Activated T-helper 17 cell treated with anti-CD3 and anti-CD28 coated beads, Interleukin-2, amount 50 U/mL, for 72 hours (primary cell): ENCODE data around the gene FGD6. TPM values are rescaled to one million over a fixed set of nuclear protein-coding genes. Genes with fewer than 3 reads are reported as not detected.

ENCODE experiments used
- ATAC-seq: fragments of 150-1000 bp; cut with Tn5 transposase; replicated peaks from 2 replicates; pipeline ENCODE4 v1.10.0; 2021; ENCODE audit warnings: mild to moderate bottlenecking, moderate library complexity
- H3K27ac Mint-ChIP-seq: one replicate; pipeline ENCODE4 v1.8.0; 2022; ENCODE audit warnings: mixed read lengths
- H3K27me3 Mint-ChIP-seq: one replicate; pipeline ENCODE4 v1.8.0; 2022; ENCODE audit warnings: mixed read lengths
- H3K36me3 Mint-ChIP-seq: one replicate; pipeline ENCODE4 v1.8.0; 2022; ENCODE audit warnings: low read depth, mild to moderate bottlenecking, mixed read lengths
- H3K4me1 Mint-ChIP-seq: one replicate; pipeline ENCODE4 v1.8.0; 2022; ENCODE audit warnings: mixed read lengths
- H3K4me3 Mint-ChIP-seq: one replicate; pipeline ENCODE4 v1.8.0; 2022; ENCODE audit warnings: mild to moderate bottlenecking, mixed read lengths
- H3K9me3 Mint-ChIP-seq: one replicate; pipeline ENCODE4 v1.8.0; 2022; ENCODE audit warnings: mixed read lengths
- total RNA-seq, 2 donors: library from RNA; stranded (reverse); gene quantifications; one replicate each; pipeline ENCODE4 v1.2.3, GENCODE V29; 2022

Gene FGD6
- total RNA-seq, 2 donors from 2014 or later = 1.4 to 2.6 TPM

DNA sequence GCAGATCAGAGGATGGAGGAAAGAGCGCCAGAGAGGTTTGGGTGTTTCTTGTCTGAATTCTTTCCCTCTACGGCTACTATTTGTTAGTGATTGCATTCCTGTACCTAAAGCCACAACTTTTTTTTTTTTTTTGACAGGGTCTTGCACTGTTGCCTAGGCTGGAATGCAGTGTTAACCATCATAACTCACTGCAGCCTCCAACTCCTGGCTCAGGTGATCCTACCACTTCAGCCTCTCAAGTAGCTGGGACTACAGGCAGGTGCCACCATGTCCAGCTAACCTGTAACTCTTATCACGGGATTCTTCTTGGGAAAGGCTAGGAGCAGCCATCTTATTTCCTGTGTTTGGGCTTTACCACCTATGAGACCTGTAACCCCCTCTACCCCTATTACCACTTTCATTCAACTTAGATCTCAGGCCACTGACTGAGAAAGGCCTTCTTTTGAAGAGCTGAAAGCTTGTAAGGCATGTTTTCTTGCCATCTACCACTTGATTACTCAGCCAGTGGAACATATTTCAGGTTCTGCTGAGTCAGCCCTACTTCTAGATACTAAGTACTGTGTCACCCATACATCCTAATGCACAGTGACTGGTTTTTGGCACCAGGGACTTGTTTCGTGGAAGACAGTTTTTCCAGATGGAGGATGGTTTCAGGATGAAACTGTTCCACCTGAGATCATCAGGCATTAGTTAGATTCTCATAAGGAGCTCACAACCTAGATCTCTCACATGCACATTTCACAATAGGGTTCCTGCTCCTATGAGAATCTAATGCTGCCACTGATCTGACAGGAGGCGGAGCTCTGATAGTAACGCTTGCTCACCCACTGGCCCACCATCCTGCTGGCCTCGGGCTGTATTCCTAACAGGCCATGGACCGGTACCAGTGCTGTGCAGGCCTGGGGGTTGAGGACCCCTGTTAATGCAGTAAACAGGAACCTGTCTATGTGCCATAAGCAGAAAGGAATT is 7.2 kb upstream of the FGD6 start:
- Mint-ChIP-seq H3K36me3 (peaks cover 55% of the 10 kb centered on the region), H3K27ac (peak overlapping the region; percentile 63), H3K4me1 (peaks cover 24% of the 10 kb centered on the region), H3K4me3 (peak overlapping the region; percentile 8), H3K27me3 (no peaks in the 10 kb centered on the region), H3K9me3 (no peaks in the 10 kb centered on the region)
- ATAC-seq = peak; percentile 93

DNA sequence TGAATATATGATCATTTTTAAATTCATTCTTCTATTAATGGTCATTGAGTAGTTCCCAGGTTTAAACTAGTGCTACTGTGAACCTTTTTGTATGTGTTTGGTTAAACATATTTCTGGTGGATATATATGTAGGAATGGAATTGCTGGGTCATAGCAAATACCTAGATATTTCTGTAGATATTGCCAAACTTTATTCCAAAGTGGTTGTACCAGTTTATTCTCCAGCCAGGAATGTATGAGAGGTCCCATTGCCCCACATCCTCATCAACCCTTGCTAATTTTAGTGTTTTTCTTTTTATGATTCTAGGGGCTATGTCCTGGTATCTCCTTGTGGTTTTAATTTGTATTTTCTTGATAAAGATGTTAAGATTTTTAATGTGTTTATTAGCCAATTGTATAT is 3.5 kb upstream of the FGD6 start:
- Mint-ChIP-seq H3K9me3 (no peaks in the 10 kb centered on the region), H3K4me3 (peak overlapping the region; percentile 95), H3K36me3 (peaks cover 48% of the 10 kb centered on the region), H3K27me3 (no peaks in the 10 kb centered on the region), H3K4me1 (peaks cover 31% of the 10 kb centered on the region), H3K27ac (peak overlapping the region; percentile 98)
- ATAC-seq = no peak

DNA sequence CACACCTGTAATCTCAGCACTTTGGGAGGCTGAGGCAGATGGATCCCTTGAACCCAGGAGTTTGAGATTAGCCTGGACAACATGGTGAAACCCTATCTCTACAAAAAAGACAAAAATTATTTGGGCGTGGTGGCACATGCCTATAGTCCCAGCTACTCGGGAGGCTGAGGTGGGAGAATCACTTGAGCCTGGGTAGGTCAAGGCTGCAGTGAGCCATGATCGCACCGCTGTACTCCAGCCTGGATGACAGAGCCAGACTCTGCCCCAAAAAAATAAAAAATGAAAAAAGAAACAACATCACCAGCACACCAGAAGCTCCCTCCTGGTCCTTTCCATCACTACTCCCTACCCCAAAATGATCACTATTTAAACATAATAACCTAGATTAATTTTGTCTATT is 2.9 kb upstream of the FGD6 start:
- Mint-ChIP-seq H3K27me3 (peaks cover 1% of the 10 kb centered on the region), H3K4me1 (peaks cover 31% of the 10 kb centered on the region), H3K36me3 (peaks cover 43% of the 10 kb centered on the region), H3K27ac (peak overlapping the region; percentile 98), H3K4me3 (peak overlapping the region; percentile 95), H3K9me3 (no peaks in the 10 kb centered on the region)
- ATAC-seq = no peak

DNA sequence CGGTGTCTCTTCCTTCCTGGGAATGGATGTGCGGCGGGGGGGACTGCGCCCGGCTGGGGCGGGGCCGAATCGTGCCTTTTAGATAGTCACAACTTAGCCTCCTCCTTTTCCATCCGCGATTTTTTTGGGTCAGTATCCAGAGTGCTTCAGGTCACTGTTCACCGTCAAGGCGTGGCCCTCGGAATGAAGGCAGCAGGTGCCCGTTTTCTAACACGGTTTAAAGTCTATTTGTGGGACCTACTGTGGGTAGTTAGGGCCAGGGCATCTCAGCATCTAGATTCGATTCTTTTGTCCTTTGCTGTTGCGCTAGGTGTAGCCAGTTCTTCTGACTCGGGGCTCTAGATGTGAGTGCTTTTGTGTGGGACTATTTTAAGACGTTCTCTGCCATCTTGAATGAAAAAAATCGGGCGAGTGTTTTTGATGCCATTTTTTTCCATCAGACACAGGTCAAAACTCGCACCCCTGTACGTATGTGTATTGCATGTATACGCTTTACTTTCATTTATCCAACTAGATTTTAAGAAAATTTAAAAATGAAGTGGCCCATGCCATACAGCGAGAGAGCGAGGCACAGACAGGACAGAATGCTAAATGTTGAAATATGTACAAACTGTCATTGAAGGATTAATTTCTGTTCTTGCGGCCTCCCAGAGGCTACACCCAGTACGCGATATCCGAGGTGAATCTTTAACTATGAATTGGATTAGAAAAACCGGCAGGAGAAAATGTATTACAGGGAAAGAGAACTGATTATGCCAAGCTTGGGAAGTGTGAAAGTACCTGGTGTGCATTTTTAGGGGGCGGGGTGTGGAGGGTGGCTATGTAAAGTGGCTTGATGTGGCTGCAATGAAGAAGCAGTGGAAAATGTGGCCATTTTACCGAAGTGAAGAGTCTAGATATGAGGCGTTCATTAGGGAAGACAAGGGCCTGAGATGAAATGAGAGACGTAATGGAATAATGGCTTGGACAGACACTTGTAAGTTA is 1.2 kb upstream of the FGD6 start:
- no peaks in the 10 kb centered on the region for H3K9me3 Mint-ChIP-seq
- H3K27me3 Mint-ChIP-seq = peaks cover 3% of the 10 kb centered on the region
- peak overlapping the region; percentile 98 for H3K27ac Mint-ChIP-seq
- H3K4me3 Mint-ChIP-seq = peak overlapping the region; percentile 95
- H3K36me3 Mint-ChIP-seq = peaks cover 28% of the 10 kb centered on the region
- peak; percentile 33 for ATAC-seq
- peaks cover 20% of the 10 kb centered on the region for H3K4me1 Mint-ChIP-seq

DNA sequence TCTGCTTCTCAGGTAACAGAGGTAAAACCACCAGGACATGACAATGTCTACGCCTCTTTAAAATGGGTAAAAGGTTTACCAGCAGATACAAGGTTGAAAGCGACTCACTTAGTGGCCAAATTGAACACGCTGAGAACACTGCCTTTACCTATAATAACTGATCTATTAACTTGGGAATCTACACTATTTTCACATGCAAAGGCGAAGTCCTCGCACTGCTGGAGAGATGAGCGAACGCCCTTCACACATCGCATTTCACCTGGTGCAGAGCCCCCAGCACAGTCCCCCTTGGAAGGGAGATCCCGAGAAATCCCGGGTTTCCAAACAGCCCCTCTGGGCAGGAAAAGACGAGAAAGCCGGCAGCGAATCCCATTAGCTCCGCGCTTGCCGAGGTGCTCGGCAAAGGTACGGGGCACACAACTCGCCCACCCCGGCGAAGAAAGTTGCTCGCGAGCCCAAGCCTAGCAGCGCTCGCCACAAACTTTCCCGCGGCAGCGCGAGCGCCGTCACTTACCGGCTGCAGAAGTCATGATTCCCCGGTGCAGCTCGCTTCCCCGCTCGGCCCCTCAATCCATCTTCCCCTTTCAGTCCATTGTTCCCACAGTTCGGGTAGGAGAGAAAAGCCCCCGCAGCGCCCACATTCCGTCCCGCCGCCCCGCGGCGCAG is 423 bp downstream of the FGD6 start:
- Mint-ChIP-seq H3K27ac (peak overlapping the region; percentile 98), H3K27me3 (peaks cover 3% of the 10 kb centered on the region), H3K4me1 (peaks cover 17% of the 10 kb centered on the region), H3K36me3 (peaks cover 28% of the 10 kb centered on the region), H3K9me3 (no peaks in the 10 kb centered on the region), H3K4me3 (peak overlapping the region; percentile 95)
- ATAC-seq = peak; percentile 22

DNA sequence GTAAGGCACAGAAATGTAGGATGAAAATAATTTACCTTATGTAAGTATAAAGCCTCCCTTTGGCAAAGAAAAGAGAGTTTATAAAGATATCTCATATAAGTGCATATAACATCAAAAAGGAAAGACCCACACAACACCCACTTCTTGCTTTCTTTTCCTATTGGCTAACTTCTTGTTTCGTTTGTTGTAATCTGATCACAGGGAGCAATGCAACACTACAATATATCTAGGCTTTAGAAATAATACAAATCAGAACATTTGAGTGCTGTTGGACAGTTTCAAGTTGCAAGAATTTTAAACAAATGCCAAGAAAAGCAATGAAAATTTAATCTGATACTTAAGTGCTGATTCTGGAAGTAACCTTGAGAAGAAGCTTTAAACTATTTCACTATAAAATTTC is 1.3 kb downstream of the FGD6 start:
- peak overlapping the region; percentile 74 for H3K27ac Mint-ChIP-seq
- H3K4me1 Mint-ChIP-seq = peaks cover 17% of the 10 kb centered on the region
- peaks cover 28% of the 10 kb centered on the region for H3K36me3 Mint-ChIP-seq
- peaks cover 3% of the 10 kb centered on the region for H3K27me3 Mint-ChIP-seq
- H3K4me3 Mint-ChIP-seq = peak overlapping the region; percentile 95
- no peak for ATAC-seq
- H3K9me3 Mint-ChIP-seq = no peaks in the 10 kb centered on the region

DNA sequence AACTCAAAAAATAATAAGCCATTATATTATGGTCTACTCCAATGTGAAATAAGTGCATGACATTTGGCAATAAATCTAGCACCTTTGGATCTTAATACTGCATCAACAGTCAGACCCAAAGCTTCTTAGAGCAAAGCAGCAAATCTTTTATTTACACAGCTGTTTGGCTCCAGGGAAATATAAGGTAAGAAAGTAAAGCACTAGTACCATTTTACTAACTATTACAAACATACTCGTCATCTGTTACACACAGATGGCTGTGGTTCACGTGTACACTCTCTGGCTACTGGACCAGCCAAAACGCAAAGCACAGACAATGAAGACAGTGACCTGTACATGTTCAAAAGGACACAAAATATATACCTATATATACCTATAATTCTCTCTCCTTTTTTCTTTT is 2.8 kb downstream of the FGD6 start:
- no peak for ATAC-seq
- H3K27me3 Mint-ChIP-seq = peaks cover 3% of the 10 kb centered on the region
- H3K9me3 Mint-ChIP-seq = no peaks in the 10 kb centered on the region
- H3K36me3 Mint-ChIP-seq = peaks cover 14% of the 10 kb centered on the region
- no peak overlapping the region for H3K27ac Mint-ChIP-seq
- H3K4me3 Mint-ChIP-seq = no peak overlapping the region
- H3K4me1 Mint-ChIP-seq = peaks cover 12% of the 10 kb centered on the region

DNA sequence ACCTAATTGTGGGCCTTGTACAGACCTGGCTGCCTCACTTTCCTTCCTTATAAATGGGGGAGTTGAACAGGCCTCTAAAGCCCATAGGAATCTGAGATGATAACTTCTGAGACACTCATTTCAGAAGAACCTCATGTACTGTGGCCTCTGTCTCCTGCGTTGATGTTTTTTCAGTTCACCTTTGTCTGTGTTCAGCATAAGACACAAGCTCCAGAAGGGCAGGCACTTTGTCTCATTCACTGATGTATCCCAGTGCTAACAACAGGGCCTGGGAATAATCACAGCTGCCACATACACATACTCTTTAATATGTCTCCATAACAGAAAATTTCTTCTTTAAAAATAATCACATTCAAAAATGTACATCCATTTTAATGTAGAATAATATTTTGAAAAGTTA is 3.3 kb downstream of the FGD6 start:
- Mint-ChIP-seq H3K36me3 (peaks cover 10% of the 10 kb centered on the region), H3K4me3 (no peak overlapping the region), H3K9me3 (no peaks in the 10 kb centered on the region), H3K4me1 (peaks cover 10% of the 10 kb centered on the region), H3K27me3 (peaks cover 3% of the 10 kb centered on the region), H3K27ac (no peak overlapping the region)
- no peak for ATAC-seq

GRCh38 chr12:95213119-95213518 is 4.1 kb downstream of the FGD6 start:
- peaks cover 6% of the 10 kb centered on the region for H3K4me1 Mint-ChIP-seq
- peaks cover 6% of the 10 kb centered on the region for H3K36me3 Mint-ChIP-seq
- no peaks in the 10 kb centered on the region for H3K9me3 Mint-ChIP-seq
- H3K27me3 Mint-ChIP-seq = peaks cover 3% of the 10 kb centered on the region
- no peak for ATAC-seq
- H3K4me3 Mint-ChIP-seq = no peak overlapping the region
- no peak overlapping the region for H3K27ac Mint-ChIP-seq

- no peak overlapping the region for H3K27ac Mint-ChIP-seq
- no peak overlapping the region for H3K4me3 Mint-ChIP-seq
- no peaks in the 10 kb centered on the region for H3K9me3 Mint-ChIP-seq
- H3K4me1 Mint-ChIP-seq = peaks cover 6% of the 10 kb centered on the region
- peaks cover 3% of the 10 kb centered on the region for H3K27me3 Mint-ChIP-seq
- no peak for ATAC-seq
- peaks cover 3% of the 10 kb centered on the region for H3K36me3 Mint-ChIP-seq
Measured at GRCh38 chr12:95212586-95212985, 4.7 kb downstream of the FGD6 start.

DNA sequence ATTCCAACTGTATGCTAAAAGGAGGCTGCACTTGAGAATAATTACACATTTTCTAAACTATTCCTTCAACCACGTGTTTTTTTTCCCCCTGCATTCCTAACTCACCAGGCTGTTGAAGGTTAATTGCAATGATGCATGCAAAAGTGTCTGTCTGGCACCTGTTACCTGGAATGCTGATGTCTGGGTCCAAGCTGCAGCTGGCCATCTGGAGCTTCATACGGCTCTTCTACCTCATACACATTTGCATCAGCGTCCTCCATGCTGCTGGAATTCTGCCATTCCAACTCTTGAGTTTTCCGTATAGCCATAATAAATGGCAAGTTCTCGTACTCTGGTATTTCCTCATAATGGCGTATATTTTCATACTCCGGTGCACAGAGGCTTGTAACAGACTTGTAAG is 8.6 kb downstream of the FGD6 start:
- Mint-ChIP-seq H3K9me3 (no peaks in the 10 kb centered on the region), H3K4me1 (peaks cover 5% of the 10 kb centered on the region), H3K36me3 (no peaks in the 10 kb centered on the region), H3K4me3 (no peak overlapping the region), H3K27me3 (no peaks in the 10 kb centered on the region), H3K27ac (no peak overlapping the region)
- no peak for ATAC-seq

DNA sequence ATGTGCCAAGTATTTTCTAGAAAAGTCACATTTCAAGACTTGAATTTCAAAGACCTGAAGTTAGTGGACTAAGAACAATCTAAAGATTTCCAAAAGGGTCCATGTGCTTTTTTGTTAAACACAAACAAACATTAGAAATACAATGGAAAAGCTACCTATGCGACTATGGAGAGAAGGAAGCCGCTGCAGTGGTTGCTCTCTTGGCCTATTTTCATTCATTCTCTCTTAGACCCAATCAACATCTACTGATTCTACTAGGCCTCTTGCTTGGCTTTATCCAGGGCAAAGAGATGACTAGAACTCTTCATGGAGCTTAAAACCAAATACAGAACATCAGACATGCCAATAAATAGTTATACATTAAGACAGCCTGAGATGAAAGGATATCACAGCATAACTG is 9.9 kb downstream of the FGD6 start:
- no peak for ATAC-seq
- no peaks in the 10 kb centered on the region for H3K9me3 Mint-ChIP-seq
- H3K27ac Mint-ChIP-seq = no peak overlapping the region
- no peaks in the 10 kb centered on the region for H3K36me3 Mint-ChIP-seq
- H3K4me1 Mint-ChIP-seq = peaks cover 5% of the 10 kb centered on the region
- no peaks in the 10 kb centered on the region for H3K27me3 Mint-ChIP-seq
- H3K4me3 Mint-ChIP-seq = no peak overlapping the region

- no peaks in the 10 kb centered on the region for H3K9me3 Mint-ChIP-seq
- H3K27ac Mint-ChIP-seq = no peak overlapping the region
- peaks cover 5% of the 10 kb centered on the region for H3K4me1 Mint-ChIP-seq
- no peaks in the 10 kb centered on the region for H3K36me3 Mint-ChIP-seq
- H3K4me3 Mint-ChIP-seq = no peak overlapping the region
- no peak for ATAC-seq
- H3K27me3 Mint-ChIP-seq = no peaks in the 10 kb centered on the region
Measured at GRCh38 chr12:95206916-95207315, 10.4 kb downstream of the FGD6 start.

DNA sequence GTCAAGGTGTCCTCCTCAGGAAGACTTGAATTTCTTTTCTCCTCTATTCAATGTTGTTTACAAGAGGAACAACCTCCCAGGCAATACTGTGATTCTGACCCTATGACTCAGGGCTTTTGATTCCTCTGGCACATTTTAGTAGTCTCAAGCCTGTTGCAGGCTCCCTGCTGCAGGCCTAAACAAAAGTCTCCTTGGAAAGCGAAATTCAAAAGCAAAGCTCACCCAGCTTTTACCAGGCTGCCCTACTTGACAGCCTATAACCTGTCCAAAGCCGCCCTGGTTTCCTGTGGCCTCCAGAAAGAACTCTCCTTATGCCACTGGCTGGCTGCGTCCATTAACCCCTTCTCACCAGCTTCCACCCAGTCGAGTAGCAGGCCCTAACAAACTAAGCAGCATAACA is 11.6 kb downstream of the FGD6 start:
- Mint-ChIP-seq H3K4me3 (no peak overlapping the region), H3K4me1 (peaks cover 5% of the 10 kb centered on the region), H3K9me3 (no peaks in the 10 kb centered on the region), H3K36me3 (no peaks in the 10 kb centered on the region), H3K27me3 (no peaks in the 10 kb centered on the region), H3K27ac (no peak overlapping the region)
- ATAC-seq = peak; percentile 28
